ENCODE measurements around the gene MKLN1. TPM values are rescaled to one million over a fixed set of nuclear protein-coding genes. Genes with fewer than 3 reads are reported as not detected.

MKLN1 gene
- total RNA-seq, 3 donors from 2014 or later (not counting 1 experiment from before 2014, with no cell fraction given) = 59.1 to 79.6 (median 65.0) TPM

- no peak for TF ChIP-seq CTCF (IDR thresholded peaks at IDR 0.05)
- Histone ChIP-seq H3K27ac (ENCODE audit: low read length) (no peak overlapping the region), H3K9me3 (ENCODE audit: control insufficient read depth, insufficient read depth, low read length) (no peaks in the 10 kb centered on the region), H3K4me1 (ENCODE audit: control insufficient read depth, insufficient read depth, low read length) (no peaks in the 10 kb centered on the region), H3K36me3 (ENCODE audit: control insufficient read depth, insufficient read depth, low read length) (no peaks in the 10 kb centered on the region), H3K4me3 (ENCODE audit: low read length) (no peak overlapping the region), H3K27me3 (ENCODE audit: control insufficient read depth, insufficient read depth, low read length) (no peaks in the 10 kb centered on the region)
- Mint-ChIP-seq H3K4me1 (peaks cover 0 to 8% of the 10 kb centered on the region in 2 donors), H3K27me3 (ENCODE audit: low read depth in 2 of 2) (peaks cover 0 to 6% of the 10 kb centered on the region in 2 donors), H3K4me3 (no peak overlapping the region), H3K9me3 (no peaks in the 10 kb centered on the region), H3K36me3 (no peaks in the 10 kb centered on the region), H3K27ac (no peak overlapping the region)
- DNase-seq (no peak), ATAC-seq (no peak)
- 79% methylated on average over 4 of the region's 4 CpGs for WGBS (ENCODE audit: insufficient coverage)
- intact Hi-C loops (cut with micrococcal nuclease) = no loop called here
Measured at GRCh38 chr7:131292141-131292905, 35.4 kb upstream of the MKLN1 start.

GRCh38 chr7:131293018-131293417 lies 34.7 kb upstream of the MKLN1 start:
- H3K4me1 Mint-ChIP-seq = peaks cover 0 to 8% of the 10 kb centered on the region in 2 donors
- no peaks in the 10 kb centered on the region for H3K36me3 Mint-ChIP-seq
- H3K27me3 Mint-ChIP-seq (ENCODE audit: low read depth in 2 of 2) = peaks cover 0 to 6% of the 10 kb centered on the region in 2 donors
- TF ChIP-seq CTCF (IDR thresholded peaks at IDR 0.05) = no peak
- Histone ChIP-seq H3K9me3 (ENCODE audit: control insufficient read depth, insufficient read depth, low read length) (no peaks in the 10 kb centered on the region), H3K36me3 (ENCODE audit: control insufficient read depth, insufficient read depth, low read length) (no peaks in the 10 kb centered on the region), H3K4me3 (ENCODE audit: low read length) (no peak overlapping the region), H3K27me3 (ENCODE audit: control insufficient read depth, insufficient read depth, low read length) (no peaks in the 10 kb centered on the region), H3K4me1 (ENCODE audit: control insufficient read depth, insufficient read depth, low read length) (no peaks in the 10 kb centered on the region), H3K27ac (ENCODE audit: low read length) (no peak overlapping the region)
- 100% methylated on average over 1 of the region's 1 CpG for WGBS (ENCODE audit: insufficient coverage)
- no peaks in the 10 kb centered on the region for H3K9me3 Mint-ChIP-seq
- ATAC-seq (no peak), DNase-seq (no peak)
- no peak overlapping the region for H3K4me3 Mint-ChIP-seq
- H3K27ac Mint-ChIP-seq = no peak overlapping the region
- intact Hi-C loops (cut with micrococcal nuclease) = no loop called here

GRCh38 chr7:131294553-131294952 lies 33.1 kb upstream of the MKLN1 start:
- no peaks in the 10 kb centered on the region for H3K36me3 ChIP-seq (ENCODE audit: control insufficient read depth, insufficient read depth, low read length)
- no peaks in the 10 kb centered on the region for H3K4me1 ChIP-seq (ENCODE audit: control insufficient read depth, insufficient read depth, low read length)
- H3K4me3 Mint-ChIP-seq = no peak overlapping the region
- no peak overlapping the region for H3K4me3 ChIP-seq (ENCODE audit: low read length)
- no peaks in the 10 kb centered on the region for H3K9me3 Mint-ChIP-seq
- TF ChIP-seq CTCF (IDR thresholded peaks at IDR 0.05) = no peak
- ATAC-seq (no peak), DNase-seq (no peak)
- H3K27me3 ChIP-seq (ENCODE audit: control insufficient read depth, insufficient read depth, low read length) = no peaks in the 10 kb centered on the region
- peaks cover 0 to 6% of the 10 kb centered on the region in 2 donors for H3K27me3 Mint-ChIP-seq (ENCODE audit: low read depth in 2 of 2)
- H3K27ac Mint-ChIP-seq = no peak overlapping the region
- H3K27ac ChIP-seq (ENCODE audit: low read length) = no peak overlapping the region
- H3K9me3 ChIP-seq (ENCODE audit: control insufficient read depth, insufficient read depth, low read length) = no peaks in the 10 kb centered on the region
- intact Hi-C loops (cut with micrococcal nuclease) = no loop called here
- H3K4me1 Mint-ChIP-seq = no peaks in the 10 kb centered on the region
- WGBS (ENCODE audit: insufficient coverage) = 63% methylated on average over 3 of the region's 3 CpGs
- H3K36me3 Mint-ChIP-seq = no peaks in the 10 kb centered on the region

- Histone ChIP-seq H3K27ac (ENCODE audit: low read length) (no peak overlapping the region), H3K4me3 (ENCODE audit: low read length) (no peak overlapping the region), H3K36me3 (ENCODE audit: control insufficient read depth, insufficient read depth, low read length) (no peaks in the 10 kb centered on the region), H3K27me3 (ENCODE audit: control insufficient read depth, insufficient read depth, low read length) (no peaks in the 10 kb centered on the region), H3K9me3 (ENCODE audit: control insufficient read depth, insufficient read depth, low read length) (no peaks in the 10 kb centered on the region), H3K4me1 (ENCODE audit: control insufficient read depth, insufficient read depth, low read length) (no peaks in the 10 kb centered on the region)
- WGBS (ENCODE audit: insufficient coverage) = 97% methylated on average over 5 of the region's 6 CpGs
- no peak overlapping the region for H3K4me3 Mint-ChIP-seq
- DNase-seq = no peak
- TF ChIP-seq CTCF (IDR thresholded peaks at IDR 0.05) = no peak
- peaks cover 5 to 6% of the 10 kb centered on the region in 2 donors for H3K27me3 Mint-ChIP-seq (ENCODE audit: low read depth in 2 of 2)
- no peaks in the 10 kb centered on the region for H3K36me3 Mint-ChIP-seq
- H3K27ac Mint-ChIP-seq = no peak overlapping the region
- H3K4me1 Mint-ChIP-seq = no peaks in the 10 kb centered on the region
- ATAC-seq = no peak
- intact Hi-C loops (cut with micrococcal nuclease) = no loop called here
- no peaks in the 10 kb centered on the region for H3K9me3 Mint-ChIP-seq
Measured at GRCh38 chr7:131298608-131298992, 29.1 kb upstream of the MKLN1 start.
